Activated B cell treated with CpG ODN at 0.5 μM for 24 hours (primary cell): ENCODE results near the gene ARHGAP26. TPM values are rescaled to one million over a fixed set of nuclear protein-coding genes. Genes with fewer than 3 reads are reported as not detected.

Experiments used
- ATAC-seq: fragments of 200-7000 bp; cut with Tn5 transposase; one replicate; pipeline ENCODE4 v1.10.0; 2021; ENCODE audit warnings: low read depth, mild to moderate bottlenecking, moderate library complexity
- CTCF ChIA-PET: fragments of 350-600 bp; sonication (Branson Sonifier 250); formaldehyde crosslinking; loops from one replicate; lab custom pipeline; 2021; ENCODE audit warnings: antibody characterized with exemption; lab: Charles Lee
- POLR2A ChIA-PET: fragments of 350-600 bp; sonication (Branson Sonifier 250); formaldehyde crosslinking; loops from one replicate; lab custom pipeline; 2021; ENCODE audit warnings: antibody characterized with exemption; lab: Charles Lee
- DNase-seq: peaks from one replicate; pipeline ENCODE4 v3.0.0; 2022
- H3K27ac Mint-ChIP-seq: one replicate; pipeline ENCODE4 v1.8.0; 2020; ENCODE audit warnings: mixed read lengths
- H3K27me3 Mint-ChIP-seq: one replicate; pipeline ENCODE4 v1.8.0; 2021; ENCODE audit warnings: mixed read lengths
- H3K36me3 Mint-ChIP-seq: one replicate; pipeline ENCODE4 v1.8.0; 2021; ENCODE audit warnings: low read depth, mixed read lengths
- H3K4me1 Mint-ChIP-seq: one replicate; pipeline ENCODE4 v1.8.0; 2021; ENCODE audit warnings: mixed read lengths
- H3K4me3 Mint-ChIP-seq: one replicate; pipeline ENCODE4 v1.8.0; 2020; ENCODE audit warnings: mild to moderate bottlenecking, mixed read lengths
- H3K9me3 Mint-ChIP-seq: one replicate; pipeline ENCODE4 v1.8.0; 2020; ENCODE audit warnings: mixed read lengths
- CTCF ChIP-seq: fragments of 200-600 bp; IDR thresholded peaks from one replicate; pipeline ENCODE4 v1.8.0; 2022; ENCODE audit warnings: antibody characterized with exemption, mild to moderate bottlenecking
- intact Hi-C: fragments of 100-400 bp; cut with micrococcal nuclease; formaldehyde crosslinking; loops from one replicate; pipeline ENCODE4 v1.15.1; 2024
- total RNA-seq: library from RNA; stranded (reverse); gene quantifications from 2 replicates; pipeline ENCODE4 v1.2.3, GENCODE V29; 2022

ARHGAP26 gene
- total RNA-seq, 1 donor from 2014 or later, result 20.9 TPM

GRCh38 chr5:143275512-143276363 lies 505.6 kb downstream of the ARHGAP26 start:
- Mint-ChIP-seq H3K27ac (no peak overlapping the region), H3K36me3 (peaks cover 42% of the 10 kb centered on the region), H3K4me3 (no peak overlapping the region), H3K27me3 (no peaks in the 10 kb centered on the region), H3K9me3 (no peaks in the 10 kb centered on the region), H3K4me1 (no peaks in the 10 kb centered on the region)
- ChIA-PET CTCF (no interaction called here), POLR2A (no interaction called here)
- intact Hi-C loops, result no loop called here
- no peak for ATAC-seq
- no peak for TF ChIP-seq CTCF
- no peak for DNase-seq

GRCh38 chr5:143277536-143277935 lies 507.4 kb downstream of the ARHGAP26 start:
- Mint-ChIP-seq H3K4me1 (peaks cover 11% of the 10 kb centered on the region), H3K27ac (no peak overlapping the region), H3K9me3 (no peaks in the 10 kb centered on the region), H3K27me3 (no peaks in the 10 kb centered on the region), H3K4me3 (no peak overlapping the region), H3K36me3 (peaks cover 54% of the 10 kb centered on the region)
- no peak for TF ChIP-seq CTCF
- POLR2A ChIA-PET, result no interaction called here
- intact Hi-C loops, result no loop called here
- DNase-seq, result no peak
- CTCF ChIA-PET, result no interaction called here
- ATAC-seq, result no peak

Other genes with a start within 250 kb of the ARHGAP26 start
- not detected in 2 replicates for gene FGF1, start 84.3 kb upstream of the ARHGAP26 start, total RNA-seq